Brain microvascular endothelial cell (primary cell): ENCODE results near the gene ABT1.
A peak's percentile ranks its signal among the peaks of the same experiment; 100 is the strongest.

Experiments used
- DNase-seq: peaks from one replicate; pipeline ENCODE4 v3.0.0-alpha.2; 2020
- H3K27ac ChIP-seq: fragments of 250-450 bp; sonication (Bioruptor Pico); 2 replicates; pipeline ENCODE4 v1.5.1; 2020; ENCODE audit warnings: mild to moderate bottlenecking, moderate library complexity
- H3K27me3 ChIP-seq: fragments of 250-450 bp; sonication (Bioruptor Pico); replicated peaks from 2 replicates; pipeline ENCODE4 v1.5.1; 2020; ENCODE audit warnings: mild to moderate bottlenecking
- H3K36me3 ChIP-seq: fragments of 250-450 bp; sonication (Bioruptor Pico); replicated peaks from 2 replicates; pipeline ENCODE4 v1.5.1; 2020; ENCODE audit warnings: mild to moderate bottlenecking
- H3K4me3 ChIP-seq: 2 replicates; pipeline ENCODE4 v1.5.1; 2011; ENCODE audit warnings: low read depth, mild to moderate bottlenecking, control low read depth, low read length, moderate library complexity
- CTCF ChIP-seq: IDR thresholded peaks from 2 replicates; pipeline ENCODE4 v1.5.1; 2011; ENCODE audit warnings: low read depth, mild to moderate bottlenecking, moderate library complexity, low read length, control low read depth, inconsistent platforms; ENCODE audit errors: missing control alignments
- in situ Hi-C: cut with HindIII; loops from 2 replicates; pipeline ENCODE4 v1.10.0; 2017; ENCODE audit warnings: low sequenced_read_pairs, low pct_ligation_motif_present

The ABT1 gene

DNA sequence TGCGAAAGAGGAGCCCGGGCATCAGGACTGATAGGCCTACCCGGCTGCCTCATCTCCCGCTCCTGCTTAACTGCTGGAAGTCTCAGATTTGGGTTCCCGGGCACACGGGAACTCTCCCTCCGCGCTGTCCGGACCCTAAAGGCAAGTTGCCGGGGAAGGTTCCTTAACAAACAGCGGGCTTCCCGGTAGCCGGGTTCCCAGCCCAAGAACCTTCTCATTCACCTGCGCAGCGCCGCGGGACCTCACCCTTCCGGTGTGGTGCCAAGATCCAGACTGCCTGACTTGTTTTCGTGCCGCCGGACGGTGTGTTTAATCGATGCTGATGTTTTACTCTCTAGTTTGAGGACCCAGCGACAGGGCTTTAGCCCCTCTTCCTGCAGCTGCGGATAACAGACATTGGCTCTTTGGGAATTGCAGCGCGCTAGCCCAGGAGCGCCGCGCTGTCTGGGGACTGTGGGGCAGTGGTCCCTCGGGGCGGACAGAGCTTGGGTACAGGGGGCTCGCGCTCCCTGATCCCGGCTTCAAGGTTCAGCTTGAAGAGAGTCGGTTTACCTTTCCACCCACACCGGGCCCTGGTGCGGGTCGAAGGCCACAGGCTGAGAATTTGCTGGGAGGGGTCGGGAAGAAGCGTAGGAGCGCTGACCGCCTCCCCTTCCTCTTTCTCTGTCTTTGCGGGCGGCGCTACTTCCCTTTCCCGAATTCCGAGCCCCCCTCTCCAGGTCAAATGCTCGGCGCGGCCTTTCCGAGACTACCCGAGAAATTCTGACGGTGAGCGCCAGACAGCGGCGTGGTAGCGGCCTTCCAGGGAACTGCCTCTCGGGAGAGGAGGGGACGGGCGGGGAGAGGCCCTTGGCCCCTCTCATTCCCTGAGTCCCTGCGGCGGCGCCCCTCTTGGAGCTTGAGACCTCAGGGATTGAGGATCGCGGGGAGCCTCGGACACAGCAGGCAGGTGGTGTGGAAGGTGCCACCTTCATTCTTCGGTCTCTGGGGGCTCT, 17.2 kb downstream of the ABT1 start:
- peaks cover 35% of the 10 kb centered on the region for H3K27me3 ChIP-seq
- no peak overlapping the region for H3K27ac ChIP-seq
- no peak for DNase-seq
- H3K4me3 ChIP-seq: peak overlapping the region; percentile 38
- H3K36me3 ChIP-seq: no peaks in the 10 kb centered on the region
- peak; percentile 5 for TF ChIP-seq CTCF
- in situ Hi-C loops: no loop called here

- DNase-seq: no peak
- Histone ChIP-seq H3K36me3 (no peaks in the 10 kb centered on the region), H3K4me3 (no peak overlapping the region), H3K27me3 (no peaks in the 10 kb centered on the region), H3K27ac (no peak overlapping the region)
- TF ChIP-seq CTCF: no peak
- in situ Hi-C loops: no loop called here
These were observed 26.6 kb downstream of the ABT1 start for GRCh38 chr6:26623339-26623859.

GRCh38 chr6:26624557-26624956, 27.8 kb downstream of the ABT1 start:
- DNase-seq: no peak
- in situ Hi-C loops: no loop called here
- H3K27ac ChIP-seq: no peak overlapping the region
- no peak overlapping the region for H3K4me3 ChIP-seq
- no peaks in the 10 kb centered on the region for H3K27me3 ChIP-seq
- TF ChIP-seq CTCF: no peak
- no peaks in the 10 kb centered on the region for H3K36me3 ChIP-seq

- H3K27ac ChIP-seq: no peak overlapping the region
- H3K36me3 ChIP-seq: no peaks in the 10 kb centered on the region
- no peak overlapping the region for H3K4me3 ChIP-seq
- TF ChIP-seq CTCF: no peak
- in situ Hi-C loops: no loop called here
- H3K27me3 ChIP-seq: no peaks in the 10 kb centered on the region
- DNase-seq: no peak
These were observed 31.1 kb downstream of the ABT1 start for GRCh38 chr6:26627843-26628242.

DNA sequence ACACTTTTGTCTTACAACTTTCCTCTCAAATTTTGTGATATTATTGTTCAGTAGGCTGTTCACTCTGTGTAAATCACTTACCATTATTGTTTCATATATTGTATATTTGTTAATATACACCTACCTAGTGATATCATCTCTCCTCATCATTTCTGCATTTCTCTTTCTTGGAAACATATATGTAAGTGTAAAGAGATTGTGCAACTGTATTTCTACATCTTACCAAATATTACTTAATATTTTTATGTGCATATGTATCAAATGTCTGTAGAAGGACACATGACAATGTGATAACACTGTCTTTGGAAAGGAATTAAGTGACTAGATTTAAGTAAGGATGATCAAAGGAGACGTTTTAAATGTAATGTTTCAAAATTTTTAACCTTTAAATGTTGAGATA, 32.6 kb downstream of the ABT1 start:
- no peak for DNase-seq
- Histone ChIP-seq H3K27ac (no peak overlapping the region), H3K4me3 (no peak overlapping the region), H3K36me3 (peaks cover 7% of the 10 kb centered on the region), H3K27me3 (no peaks in the 10 kb centered on the region)
- no peak for TF ChIP-seq CTCF
- in situ Hi-C loops: no loop called here
